ENCODE data around the gene ZBTB5. TPM values are rescaled to one million over a fixed set of nuclear protein-coding genes. Genes with fewer than 3 reads are reported as not detected.

The ZBTB5 gene
- polyA plus RNA-seq, 6 donors from 2014 or later: 1.1 to 2.8 (median 1.8) TPM

GRCh38 chr9:37413311-37413710 is 51.9 kb downstream of the ZBTB5 start:
- peaks cover 47 to 77% (median 59%) of the 10 kb centered on the region in 3 donors for H3K4me1 Mint-ChIP-seq
- H3K9me3 Mint-ChIP-seq: no peaks in the 10 kb centered on the region

GRCh38 chr9:37412431-37413151 is 52.7 kb downstream of the ZBTB5 start:
- no peak for DNase-seq
- peak overlapping the region in 5 of 6 donors; percentile 62 to 97 (median 93) for H3K27ac Mint-ChIP-seq
- H3K4me3 Mint-ChIP-seq: peak overlapping the region in 1 of 8 donors; percentile 62
- no peaks in the 10 kb centered on the region for H3K27me3 Mint-ChIP-seq
- H3K4me1 Mint-ChIP-seq: peaks cover 47 to 84% (median 65%) of the 10 kb centered on the region in 3 donors
- peaks cover 0 to 6% of the 10 kb centered on the region in 2 donors for H3K36me3 Mint-ChIP-seq
- H3K9me3 Mint-ChIP-seq: no peaks in the 10 kb centered on the region
- no peak for ATAC-seq (ENCODE audit: low read depth in 2 of 2)

More at GRCh38 chr9:37413311-37413710, 51.9 kb downstream of the ZBTB5 start:
- H3K36me3 Mint-ChIP-seq: peaks cover 0 to 6% of the 10 kb centered on the region in 2 donors
- peak overlapping the region in 1 of 8 donors; percentile 59 for H3K4me3 Mint-ChIP-seq
- no peaks in the 10 kb centered on the region for H3K27me3 Mint-ChIP-seq
- ATAC-seq (ENCODE audit: low read depth in 2 of 2) (no peak), DNase-seq (no peak)
- peak overlapping the region in 3 of 6 donors; percentile 37 to 97 (median 83) for H3K27ac Mint-ChIP-seq

- peaks cover 0 to 6% of the 10 kb centered on the region in 2 donors for H3K36me3 Mint-ChIP-seq
- no peak for ATAC-seq (ENCODE audit: low read depth in 2 of 2)
- peak overlapping the region; percentile 19 to 82 (median 59) for H3K4me3 Mint-ChIP-seq
- H3K27ac Mint-ChIP-seq: peak overlapping the region; percentile 61 to 100 (median 98)
- H3K4me1 Mint-ChIP-seq: peaks cover 51 to 88% (median 79%) of the 10 kb centered on the region in 3 donors
- peaks cover 0 to 2% (median 0%) of the 10 kb centered on the region in 7 donors for H3K9me3 Mint-ChIP-seq
- no peaks in the 10 kb centered on the region for H3K27me3 Mint-ChIP-seq
- DNase-seq: no peak
Measured at GRCh38 chr9:37410969-37411785, 54.1 kb downstream of the ZBTB5 start.

GRCh38 chr9:37410354-37410861 is 54.8 kb downstream of the ZBTB5 start:
- ATAC-seq (ENCODE audit: low read depth in 2 of 2) (no peak), DNase-seq (no peak)
- Mint-ChIP-seq H3K4me1 (peaks cover 50 to 90% (median 79%) of the 10 kb centered on the region in 3 donors), H3K36me3 (peaks cover 0 to 6% of the 10 kb centered on the region in 2 donors), H3K9me3 (peaks cover 0 to 2% (median 0%) of the 10 kb centered on the region in 7 donors), H3K27me3 (no peaks in the 10 kb centered on the region), H3K4me3 (peak overlapping the region in 7 of 8 donors; percentile 21 to 93 (median 66)), H3K27ac (peak overlapping the region; percentile 74 to 100 (median 98))

GRCh38 chr9:37408933-37409710 is 56.1 kb downstream of the ZBTB5 start:
- H3K4me1 Mint-ChIP-seq: peaks cover 52 to 93% (median 83%) of the 10 kb centered on the region in 3 donors
- peak overlapping the region; percentile 93 to 100 (median 98) for H3K27ac Mint-ChIP-seq
- H3K4me3 Mint-ChIP-seq: peak overlapping the region; percentile 50 to 93 (median 78)

GRCh38 chr9:37407468-37407867 is 57.8 kb downstream of the ZBTB5 start:
- ATAC-seq (ENCODE audit: low read depth in 2 of 2) (no peak), DNase-seq (no peak)
- Mint-ChIP-seq H3K27ac (peak overlapping the region in 5 of 6 donors; percentile 11 to 97 (median 85)), H3K9me3 (peaks cover 0 to 2% (median 0%) of the 10 kb centered on the region in 7 donors), H3K4me3 (peak overlapping the region in 6 of 8 donors; percentile 1 to 43 (median 10)), H3K36me3 (no peaks in the 10 kb centered on the region), H3K4me1 (peaks cover 67 to 98% (median 91%) of the 10 kb centered on the region in 3 donors), H3K27me3 (no peaks in the 10 kb centered on the region)

More at GRCh38 chr9:37408933-37409710, 56.1 kb downstream of the ZBTB5 start:
- Mint-ChIP-seq H3K27me3 (no peaks in the 10 kb centered on the region), H3K36me3 (no peaks in the 10 kb centered on the region), H3K9me3 (peaks cover 0 to 2% (median 0%) of the 10 kb centered on the region in 7 donors)
- peak; percentile 87 to 89 for ATAC-seq (ENCODE audit: low read depth in 2 of 2)
- DNase-seq: peak; percentile 97

- no peaks in the 10 kb centered on the region for H3K27me3 Mint-ChIP-seq
- H3K9me3 Mint-ChIP-seq: peaks cover 0 to 2% (median 0%) of the 10 kb centered on the region in 7 donors
- ATAC-seq (ENCODE audit: low read depth in 2 of 2) (no peak), DNase-seq (no peak)
- H3K4me3 Mint-ChIP-seq: peak overlapping the region in 2 of 8 donors; percentile 1 to 65
- peaks cover 63 to 97% (median 87%) of the 10 kb centered on the region in 3 donors for H3K4me1 Mint-ChIP-seq
- no peaks in the 10 kb centered on the region for H3K36me3 Mint-ChIP-seq
- H3K27ac Mint-ChIP-seq: peak overlapping the region; percentile 41 to 97 (median 81)
Measured at GRCh38 chr9:37406603-37407401, 58.4 kb downstream of the ZBTB5 start.

GRCh38 chr9:37405764-37406380 is 59.4 kb downstream of the ZBTB5 start:
- Mint-ChIP-seq H3K27ac (peak overlapping the region; percentile 5 to 97 (median 76)), H3K27me3 (no peaks in the 10 kb centered on the region), H3K9me3 (peaks cover 0 to 2% (median 0%) of the 10 kb centered on the region in 7 donors), H3K4me3 (peak overlapping the region in 1 of 8 donors; percentile 7), H3K4me1 (peaks cover 54 to 92% (median 78%) of the 10 kb centered on the region in 3 donors), H3K36me3 (no peaks in the 10 kb centered on the region)
- no peak for ATAC-seq (ENCODE audit: low read depth in 2 of 2)
- no peak for DNase-seq

- peak overlapping the region in 4 of 6 donors; percentile 48 to 97 (median 74) for H3K27ac Mint-ChIP-seq
- H3K27me3 Mint-ChIP-seq: no peaks in the 10 kb centered on the region
- no peaks in the 10 kb centered on the region for H3K36me3 Mint-ChIP-seq
- H3K4me3 Mint-ChIP-seq: no peak overlapping the region
- ATAC-seq (ENCODE audit: low read depth in 2 of 2) (no peak), DNase-seq (no peak)
- peaks cover 49 to 90% (median 72%) of the 10 kb centered on the region in 3 donors for H3K4me1 Mint-ChIP-seq
- peaks cover 0 to 2% (median 0%) of the 10 kb centered on the region in 7 donors for H3K9me3 Mint-ChIP-seq
Measured at GRCh38 chr9:37405350-37405749, 59.9 kb downstream of the ZBTB5 start.

GRCh38 chr9:37404590-37404989 is 60.7 kb downstream of the ZBTB5 start:
- Mint-ChIP-seq H3K27me3 (no peaks in the 10 kb centered on the region), H3K27ac (peak overlapping the region in 5 of 6 donors; percentile 47 to 97 (median 70)), H3K4me1 (peaks cover 44 to 90% (median 65%) of the 10 kb centered on the region in 3 donors), H3K9me3 (peaks cover 0 to 2% (median 0%) of the 10 kb centered on the region in 7 donors), H3K36me3 (no peaks in the 10 kb centered on the region), H3K4me3 (peak overlapping the region in 2 of 8 donors; percentile 27 to 37)
- DNase-seq: no peak
- no peak for ATAC-seq (ENCODE audit: low read depth in 2 of 2)

- ATAC-seq (ENCODE audit: low read depth in 2 of 2) (no peak), DNase-seq (no peak)
- Mint-ChIP-seq H3K4me1 (peaks cover 34 to 72% (median 49%) of the 10 kb centered on the region in 3 donors), H3K27me3 (no peaks in the 10 kb centered on the region), H3K36me3 (no peaks in the 10 kb centered on the region), H3K4me3 (peak overlapping the region in 6 of 8 donors; percentile 4 to 76 (median 60)), H3K27ac (peak overlapping the region; percentile 35 to 90 (median 66)), H3K9me3 (no peaks in the 10 kb centered on the region)
Measured at GRCh38 chr9:37399336-37399735, 65.9 kb downstream of the ZBTB5 start.

Measured in naive B cell (primary cell).